K562 (cell line): Measurements from ENCODE around the gene ZACN.

Source experiments
- CHD2 ChIP-seq: IDR thresholded peaks from 2 replicates; pipeline ENCODE4 v1.6.1; 2011; ENCODE audit warnings: low read depth, low read length
- JUND ChIP-seq, 2 experiments: IDR thresholded peaks; 2 replicates in 1 of 2; 3 replicates in 1 of 2; pipeline ENCODE4 v1.6.1; 2011; ENCODE audit warnings: borderline replicate concordance in 2 of 2, low read depth in 2 of 2, low read length in 2 of 2, improper control_type of control experiment in 1 of 2, missing biosample characterization in 1 of 2, missing genetic modification characterization in 1 of 2, missing genetic modification reagents in 1 of 2
- TSHZ1 ChIP-seq: fragments of 250-450 bp; sonication (Bioruptor Pico); IDR thresholded peaks from 2 replicates; pipeline ENCODE4 v1.4.0; 2020; ENCODE audit warnings: mild to moderate bottlenecking, moderate library complexity
- ZFX ChIP-seq: sonication (generic); formaldehyde crosslinking; IDR thresholded peaks from 2 replicates; pipeline ENCODE4 v1.8.0; 2022; ENCODE audit warnings: mild to moderate bottlenecking, missing genetic modification reagents, moderate library complexity

GRCh38 chr17:76092526-76093413 is 13.8 kb downstream of the ZACN start:
- no peak for TF ChIP-seq TSHZ1 (CRISPR knock-in tag)
- no peak for TF ChIP-seq ZFX (CRISPR knock-in tag)
- no peak for TF ChIP-seq CHD2
- no peak for TF ChIP-seq JUND (IDR thresholded peaks at IDR 0.05; ENCODE audit: borderline replicate concordance, low read depth, low read length)
- no peak for TF ChIP-seq JUND (tag; IDR thresholded peaks at IDR 0.05; ENCODE audit: borderline replicate concordance, low read depth, low read length)
